GM23338 (cell line): ENCODE data around the gene HMCES. TPM values are rescaled to one million over a fixed set of nuclear protein-coding genes. Genes with fewer than 3 reads are reported as not detected.

Experiments
- ATAC-seq: fragments of 200-7000 bp; cut with Tn5 transposase; 3 replicates; pipeline ENCODE4 v1.9.1; 2020
- DNase-seq: peaks from one replicate; pipeline ENCODE4 v3.0.0-alpha.2; 2015; ENCODE audit warnings: low spot score
- H2AFZ ChIP-seq: fragments of 200-600 bp; sonication (generic); 2 replicates; pipeline ENCODE4 v1.8.0; 2016; ENCODE audit warnings: antibody characterized with exemption, mild to moderate bottlenecking, moderate library complexity
- H3F3A ChIP-seq: fragments of 200-600 bp; sonication (generic); replicated peaks from 2 replicates; pipeline ENCODE4 v1.8.0; 2017; ENCODE audit warnings: antibody characterized with exemption, mixed run types, low read depth
- H3K27ac ChIP-seq: fragments of 200-600 bp; sonication (generic); 2 replicates; pipeline ENCODE4 v1.6.1; 2016; ENCODE audit warnings: low read depth
- H3K27me3 ChIP-seq: fragments of 200-600 bp; sonication (generic); 2 replicates; pipeline ENCODE4 v1.8.0; 2016; ENCODE audit warnings: mild to moderate bottlenecking, mixed run types, moderate library complexity; ENCODE audit not compliant: insufficient read depth
- H3K36me3 ChIP-seq: fragments of 200-600 bp; sonication (generic); 2 replicates; pipeline ENCODE4 v1.8.0; 2016; ENCODE audit warnings: mild to moderate bottlenecking; ENCODE audit not compliant: insufficient read depth
- H3K4me1 ChIP-seq: fragments of 200-600 bp; sonication (generic); 2 replicates; pipeline ENCODE4 v1.8.0; 2016; ENCODE audit warnings: mild to moderate bottlenecking, moderate library complexity; ENCODE audit not compliant: insufficient read depth
- H3K4me2 ChIP-seq: fragments of 200-600 bp; sonication (generic); 2 replicates; pipeline ENCODE4 v1.7.1; 2017; ENCODE audit warnings: mixed run types
- H3K4me3 ChIP-seq: fragments of 200-600 bp; sonication (generic); 2 replicates; pipeline ENCODE4 v1.6.1; 2016; ENCODE audit warnings: mixed run types
- H3K79me2 ChIP-seq: fragments of 200-600 bp; sonication (generic); replicated peaks from 2 replicates; pipeline ENCODE4 v1.8.0; 2017; ENCODE audit warnings: mild to moderate bottlenecking; ENCODE audit not compliant: insufficient read depth
- H3K9me2 ChIP-seq: fragments of 200-600 bp; sonication (generic); 2 replicates; pipeline ENCODE4 v1.8.0; 2017; ENCODE audit not compliant: insufficient read depth
- H4K20me1 ChIP-seq: fragments of 200-600 bp; sonication (generic); replicated peaks from 2 replicates; pipeline ENCODE4 v1.8.0; 2017; ENCODE audit warnings: mild to moderate bottlenecking; ENCODE audit not compliant: insufficient read depth
- H3K27ac Mint-ChIP-seq: 2 replicates; pipeline ENCODE4 v1.8.0; 2020; ENCODE audit warnings: inconsistent platforms, mild to moderate bottlenecking, moderate library complexity, mixed read lengths
- H3K27me3 Mint-ChIP-seq: 3 replicates; pipeline ENCODE4 v1.8.0; 2022; ENCODE audit warnings: low read depth, mild to moderate bottlenecking, moderate library complexity, mixed read lengths, inconsistent platforms; ENCODE audit not compliant: insufficient read depth, poor library complexity
- H3K36me3 Mint-ChIP-seq: 3 replicates; pipeline ENCODE4 v1.8.0; 2021; ENCODE audit warnings: low read depth, mild to moderate bottlenecking, inconsistent platforms, moderate library complexity, mixed read lengths
- H3K4me1 Mint-ChIP-seq: 3 replicates; pipeline ENCODE4 v1.8.0; 2020; ENCODE audit warnings: mild to moderate bottlenecking, inconsistent platforms, mixed read lengths
- H3K4me3 Mint-ChIP-seq: 3 replicates; pipeline ENCODE4 v1.8.0; 2021; ENCODE audit warnings: moderate library complexity, mild to moderate bottlenecking, inconsistent platforms, mixed read lengths
- H3K9me3 Mint-ChIP-seq: 3 replicates; pipeline ENCODE4 v1.8.0; 2020; ENCODE audit warnings: moderate library complexity, mild to moderate bottlenecking, inconsistent platforms, mixed read lengths
- CREB1 ChIP-seq: fragments of 250-450 bp; sonication (Bioruptor Pico); IDR thresholded peaks from 2 replicates; pipeline ENCODE4 v1.5.0; 2020; ENCODE audit warnings: low read depth, mild to moderate bottlenecking, moderate library complexity
- CTCF ChIP-seq, 2 experiments: fragments of 200-600 bp in 1 of 2; sonication (generic) in 1 of 2; conservative IDR thresholded peaks; 2 replicates each; pipeline versions ENCODE4 v1.5.1 to v1.6.1; 2016 to 2017; ENCODE audit warnings: antibody characterized with exemption in 2 of 2, low read depth in 2 of 2, mild to moderate bottlenecking in 2 of 2, moderate library complexity in 1 of 2
- ETS1 ChIP-seq: IDR thresholded peaks from 2 replicates; pipeline ENCODE4 v1.6.1; 2016; ENCODE audit warnings: antibody characterized with exemption
- EZH2 ChIP-seq: fragments of 200-600 bp; sonication (generic); IDR thresholded peaks from one replicate; pipeline ENCODE4 v1.8.0; 2017; ENCODE audit warnings: antibody characterized with exemption, mild to moderate bottlenecking, low read depth; ENCODE audit not compliant: unreplicated experiment
- EZH2phosphoT487 ChIP-seq: fragments of 200-600 bp; sonication (generic); IDR thresholded peaks from one replicate; pipeline ENCODE4 v1.8.1; 2018; ENCODE audit warnings: antibody characterized with exemption; ENCODE audit not compliant: unreplicated experiment
- JUNB ChIP-seq: IDR thresholded peaks from one replicate; pipeline ENCODE4 v1.6.1; 2016; ENCODE audit warnings: antibody characterized with exemption; ENCODE audit not compliant: unreplicated experiment
- NANOG ChIP-seq: IDR thresholded peaks from 2 replicates; pipeline ENCODE4 v1.6.1; 2016; ENCODE audit warnings: antibody characterized with exemption, borderline replicate concordance
- POLR2AphosphoS5 ChIP-seq: IDR thresholded peaks from 2 replicates; pipeline ENCODE4 v1.6.1; 2016; ENCODE audit warnings: antibody characterized with exemption, low read depth
- STAT1 ChIP-seq: IDR thresholded peaks from one replicate; pipeline ENCODE4 v1.6.1; 2016; ENCODE audit warnings: antibody characterized with exemption; ENCODE audit not compliant: unreplicated experiment
- ZNF114 ChIP-seq: fragments of 250-450 bp; sonication (Bioruptor Pico); IDR thresholded peaks from 2 replicates; pipeline ENCODE4 v1.5.0; 2020; ENCODE audit warnings: mild to moderate bottlenecking, moderate library complexity
- ZNF462 ChIP-seq: fragments of 250-450 bp; sonication (Bioruptor Pico); IDR thresholded peaks from 2 replicates; pipeline ENCODE4 v1.5.0; 2020; ENCODE audit warnings: mild to moderate bottlenecking, moderate library complexity
- polyA plus RNA-seq: library from polyadenylated mRNA; unstranded; fragments of >200 nt; fragmentation: Nextera tagmentation; extraction: Ambion mirVana; gene quantifications from 2 replicates; pipeline ENCODE4 v1.2.1, GENCODE V29; 2016
- total RNA-seq: library from RNA; depleted of rRNA; stranded (reverse); fragments of >200 nt; shearing (Covaris generic); gene quantifications from 2 replicates; pipeline ENCODE4 v1.2.3, GENCODE V29; 2014

The HMCES gene
- total and polyA plus RNA-seq, 2 experiments from 2014 or later: 36.5 to 44.5 TPM

GRCh38 chr3:129310111-129311011 is 31.7 kb downstream of the HMCES start (continued):
- TF ChIP-seq EZH2 (no peak), JUNB (no peak)

- no peak overlapping the region for H3K4me3 ChIP-seq
- DNase-seq (no peak), ATAC-seq (no peak)
- no peak overlapping the region for H2AFZ ChIP-seq
- no peaks in the 10 kb centered on the region for H4K20me1 ChIP-seq
- no peak overlapping the region for H3K27ac ChIP-seq
- Mint-ChIP-seq H3K27me3 (peaks cover 19% of the 10 kb centered on the region), H3K27ac (no peak overlapping the region), H3K9me3 (no peaks in the 10 kb centered on the region; the same call in 2 of the 3 replicates), H3K4me3 (no peak overlapping the region), H3K4me1 (peaks cover 12% of the 10 kb centered on the region), H3K36me3 (no peaks in the 10 kb centered on the region; the same call in 2 of the 3 replicates)
- peaks cover 3% of the 10 kb centered on the region; the same call in 1 of the 2 replicates for H3K79me2 ChIP-seq
- H3K4me2 ChIP-seq: no peak overlapping the region
- no peaks in the 10 kb centered on the region for H3F3A ChIP-seq
- H3K4me1 ChIP-seq: peaks cover 12% of the 10 kb centered on the region
- no peaks in the 10 kb centered on the region for H3K9me2 ChIP-seq
- no peaks in the 10 kb centered on the region for H3K27me3 ChIP-seq
- no peaks in the 10 kb centered on the region for H3K36me3 ChIP-seq
- TF ChIP-seq EZH2phosphoT487 (no peak), CTCF (conservative IDR thresholded peaks at IDR 0.05; ENCODE audit: low read depth in 2 of 2) (no peak), CREB1 (no peak), NANOG (no peak), ZNF114 (CRISPR knock-in tag) (no peak), STAT1 (no peak), ETS1 (no peak), ZNF462 (no peak), POLR2AphosphoS5 (no peak)
These were observed 32.6 kb downstream of the HMCES start for GRCh38 chr3:129311054-129311902.
